ENCODE measurements around the gene DIP2C.

Gene DIP2C

GRCh38 chr10:644943-645334 is 44.5 kb downstream of the DIP2C start:
- Histone ChIP-seq H3K4me3 (ENCODE audit: low read length, poor library complexity, severe bottlenecking) (no peak overlapping the region), H4K20me1 (ENCODE audit: insufficient read depth, low read length, poor library complexity, severe bottlenecking) (no peaks in the 10 kb centered on the region), H3K79me2 (ENCODE audit: insufficient read depth, low read length) (no peaks in the 10 kb centered on the region), H3F3A (ENCODE audit: low read depth) (no peaks in the 10 kb centered on the region), H3K9me3 (ENCODE audit: insufficient read depth, low read depth, low read length) (0 out of 2 replicates have a peak, but pooled peaks cover 3% of the 10 kb centered on the region), H3K9ac (ENCODE audit: low read depth, low read length, poor library complexity, severe bottlenecking) (no peak overlapping the region), H3K36me3 (ENCODE audit: insufficient read depth, low read length) (no peaks in the 10 kb centered on the region), H3K27me3 (ENCODE audit: insufficient read depth, low read length, poor library complexity, severe bottlenecking) (no peaks in the 10 kb centered on the region), H2AFZ (ENCODE audit: low read length) (no peak overlapping the region), H3K4me2 (ENCODE audit: low read depth, low read length, poor library complexity, severe bottlenecking) (no peak overlapping the region), H3K4me1 (ENCODE audit: insufficient read depth, low read length, poor library complexity, severe bottlenecking) (no peaks in the 10 kb centered on the region), H3K9me2 (replicated peaks; ENCODE audit: low read depth, low read length) (no peaks in the 10 kb centered on the region)
- TF ChIP-seq CTCF (conservative IDR thresholded peaks at IDR 0.05; ENCODE audit: low read length) (no peak), EZH2phosphoT487 (IDR thresholded peaks at IDR 0.05; ENCODE audit: borderline replicate concordance) (no peak)

- Histone ChIP-seq H3K9ac (ENCODE audit: low read depth, low read length, poor library complexity, severe bottlenecking) (no peak overlapping the region), H4K20me1 (ENCODE audit: insufficient read depth, low read length, poor library complexity, severe bottlenecking) (no peaks in the 10 kb centered on the region), H3F3A (ENCODE audit: low read depth) (no peaks in the 10 kb centered on the region), H3K4me2 (ENCODE audit: low read depth, low read length, poor library complexity, severe bottlenecking) (no peak overlapping the region), H3K9me2 (replicated peaks; ENCODE audit: low read depth, low read length) (no peaks in the 10 kb centered on the region), H3K9me3 (ENCODE audit: insufficient read depth, low read depth, low read length) (0 out of 2 replicates have a peak, but pooled peaks cover 2% of the 10 kb centered on the region), H2AFZ (ENCODE audit: low read length) (no peak overlapping the region), H3K79me2 (ENCODE audit: insufficient read depth, low read length) (no peaks in the 10 kb centered on the region), H3K36me3 (ENCODE audit: insufficient read depth, low read length) (no peaks in the 10 kb centered on the region), H3K27me3 (ENCODE audit: insufficient read depth, low read length, poor library complexity, severe bottlenecking) (no peaks in the 10 kb centered on the region), H3K4me1 (ENCODE audit: insufficient read depth, low read length, poor library complexity, severe bottlenecking) (no peaks in the 10 kb centered on the region), H3K4me3 (ENCODE audit: low read length, poor library complexity, severe bottlenecking) (no peak overlapping the region)
- TF ChIP-seq CTCF (conservative IDR thresholded peaks at IDR 0.05; ENCODE audit: low read length) = no peak
- no peak for TF ChIP-seq EZH2phosphoT487 (IDR thresholded peaks at IDR 0.05; ENCODE audit: borderline replicate concordance)
These were observed 45.2 kb downstream of the DIP2C start for GRCh38 chr10:644076-644942.

- no peak for TF ChIP-seq CTCF (conservative IDR thresholded peaks at IDR 0.05; ENCODE audit: low read length)
- TF ChIP-seq EZH2phosphoT487 (IDR thresholded peaks at IDR 0.05; ENCODE audit: borderline replicate concordance) = no peak
- Histone ChIP-seq H3K4me1 (ENCODE audit: insufficient read depth, low read length, poor library complexity, severe bottlenecking) (no peaks in the 10 kb centered on the region), H3K36me3 (ENCODE audit: insufficient read depth, low read length) (no peaks in the 10 kb centered on the region), H3K79me2 (ENCODE audit: insufficient read depth, low read length) (no peaks in the 10 kb centered on the region), H3F3A (ENCODE audit: low read depth) (no peaks in the 10 kb centered on the region), H2AFZ (ENCODE audit: low read length) (no peak overlapping the region), H4K20me1 (ENCODE audit: insufficient read depth, low read length, poor library complexity, severe bottlenecking) (no peaks in the 10 kb centered on the region), H3K9me2 (replicated peaks; ENCODE audit: low read depth, low read length) (no peaks in the 10 kb centered on the region), H3K27me3 (ENCODE audit: insufficient read depth, low read length, poor library complexity, severe bottlenecking) (no peaks in the 10 kb centered on the region), H3K4me2 (ENCODE audit: low read depth, low read length, poor library complexity, severe bottlenecking) (no peak overlapping the region), H3K4me3 (ENCODE audit: low read length, poor library complexity, severe bottlenecking) (no peak overlapping the region), H3K9ac (ENCODE audit: low read depth, low read length, poor library complexity, severe bottlenecking) (no peak overlapping the region), H3K9me3 (ENCODE audit: insufficient read depth, low read depth, low read length) (no peaks in the 10 kb centered on the region)
These were observed 47.1 kb downstream of the DIP2C start for GRCh38 chr10:642186-642890.

Measured in Loucy (cell line).